WI38 (cell line): ENCODE measurements around the gene PDE4D.

Experiments
- H3K4me3 ChIP-seq: 2 replicates; pipeline ENCODE4 v1.5.1; 2011; ENCODE audit warnings: low read depth, mild to moderate bottlenecking, control low read depth, low read length
- CTCF ChIP-seq: IDR thresholded peaks from 2 replicates; pipeline ENCODE4 v1.5.1; 2012; ENCODE audit warnings: low read depth, mild to moderate bottlenecking, control low read depth, low read length

PDE4D gene

GRCh38 chr5:59832577-59833301 lies 60.8 kb downstream of the PDE4D start:
- no peak overlapping the region for H3K4me3 ChIP-seq
- no peak for TF ChIP-seq CTCF

- H3K4me3 ChIP-seq = no peak overlapping the region
- no peak for TF ChIP-seq CTCF
Measured at GRCh38 chr5:59831326-59832010, 62.1 kb downstream of the PDE4D start.

- H3K4me3 ChIP-seq = no peak overlapping the region
- no peak for TF ChIP-seq CTCF
Measured at GRCh38 chr5:59830536-59831200, 62.9 kb downstream of the PDE4D start.

GRCh38 chr5:59829922-59830321 lies 63.6 kb downstream of the PDE4D start:
- H3K4me3 ChIP-seq = no peak overlapping the region
- no peak for TF ChIP-seq CTCF

- TF ChIP-seq CTCF = no peak
- H3K4me3 ChIP-seq = no peak overlapping the region
Measured at GRCh38 chr5:59829386-59829785, 64.1 kb downstream of the PDE4D start.

GRCh38 chr5:59828623-59829022 lies 64.9 kb downstream of the PDE4D start:
- no peak overlapping the region for H3K4me3 ChIP-seq
- TF ChIP-seq CTCF = no peak

GRCh38 chr5:59826996-59827395 lies 66.5 kb downstream of the PDE4D start:
- TF ChIP-seq CTCF = no peak
- H3K4me3 ChIP-seq = no peak overlapping the region
